Esophagus muscularis mucosa (tissue), 4 donors: ENCODE data around the gene SAC3D1. TPM values are rescaled to one million over a fixed set of nuclear protein-coding genes. Genes with fewer than 3 reads are reported as not detected.

Source experiments
- DNase-seq: peaks from one replicate; pipeline ENCODE4 v3.0.0-alpha.2; 2017; ENCODE audit errors: extremely low spot score
- H3K27ac ChIP-seq, 4 donors: fragments of 200-600 bp; sonication (generic); replicated peaks in 1 of 4; 1 replicate in 3 of 4; 2 replicates in 1 of 4; pipeline ENCODE4 v1.5.1; 2016 to 2019; ENCODE audit warnings: mild to moderate bottlenecking in 1 of 4
- H3K27me3 ChIP-seq, 4 donors: fragments of 200-600 bp; sonication (generic); one replicate each; pipeline versions ENCODE4 v1.5.1 to v1.6.0; 2016 to 2019
- H3K36me3 ChIP-seq, 4 donors: fragments of 200-600 bp; sonication (generic); one replicate each; pipeline ENCODE4 v1.5.1; 2016 to 2019
- H3K4me1 ChIP-seq, 4 donors: fragments of 200-600 bp; sonication (generic); one replicate each; pipeline ENCODE4 v1.5.1; 2016 to 2019
- H3K4me3 ChIP-seq, 4 donors: fragments of 200-600 bp; sonication (generic); 1 replicate in 2 of 4; 2 replicates in 2 of 4; pipeline ENCODE4 v1.5.1; 2016 to 2019; ENCODE audit warnings: mild to moderate bottlenecking in 4 of 4, moderate library complexity in 1 of 4
- H3K9me3 ChIP-seq, 4 donors: fragments of 200-600 bp; sonication (generic); 1 replicate in 3 of 4; 2 replicates in 1 of 4; pipeline ENCODE4 v1.5.1; 2016 to 2019
- CTCF ChIP-seq, 3 experiments: fragments of 200-600 bp in 2 of 3; fragments of 450-650 bp in 1 of 3; sonication (generic) in 2 of 3; IDR thresholded peaks; one replicate each; pipeline ENCODE4 v1.5.1; 2017 to 2019; ENCODE audit warnings: antibody characterized with exemption in 3 of 3, mild to moderate bottlenecking in 2 of 3, moderate library complexity in 1 of 3
- EP300 ChIP-seq: sonication (generic); formaldehyde crosslinking; IDR thresholded peaks from one replicate; pipeline ENCODE4 v1.6.1; 2017; ENCODE audit warnings: antibody characterized with exemption
- POLR2A ChIP-seq: fragments of 450-650 bp; IDR thresholded peaks from one replicate; pipeline ENCODE4 v1.6.1; 2017; ENCODE audit warnings: antibody characterized with exemption, moderate library complexity, mild to moderate bottlenecking, low read depth
- POLR2AphosphoS5 ChIP-seq, 2 donors: sonication (generic); formaldehyde crosslinking; IDR thresholded peaks; one replicate each; pipeline ENCODE4 v1.6.1; 2017; ENCODE audit warnings: antibody characterized with exemption in 2 of 2
- WGBS: methylation state at CpG from one replicate; pipeline ENCODE4 v1.1.5; 2018; 5-methylcytosine and 5-hydroxymethylcytosine counted together
- intact Hi-C: fragments of 100-400 bp; cut with DNase I; formaldehyde crosslinking; loops from one replicate; pipeline ENCODE4 v1.15.1; 2023
- total RNA-seq, 4 donors: library from RNA; depleted of rRNA; stranded (reverse); fragments of >200 nt; gene quantifications; one replicate each; pipeline versions ENCODE4 v1.1.0 to v1.2.1, GENCODE V29; 2016

SAC3D1 gene
- total RNA-seq, 4 donors from 2014 or later, result 9.6 to 21.8 (median 13.1) TPM

GRCh38 chr11:65067446-65067845, 26.4 kb downstream of the SAC3D1 start:
- no peak for DNase-seq
- no peak overlapping the region for H3K4me3 ChIP-seq
- WGBS, result 73% methylated on average over 2 of the region's 10 CpGs
- no peaks in the 10 kb centered on the region for H3K27me3 ChIP-seq
- H3K27ac ChIP-seq, result no peak overlapping the region
- H3K9me3 ChIP-seq, result no peaks in the 10 kb centered on the region
- no peaks in the 10 kb centered on the region for H3K4me1 ChIP-seq
- no peaks in the 10 kb centered on the region for H3K36me3 ChIP-seq
- TF ChIP-seq POLR2AphosphoS5 (IDR thresholded peaks at IDR 0.05) (no peak), CTCF (IDR thresholded peaks at IDR 0.05) (no peak), EP300 (no peak), POLR2A (no peak)
- intact Hi-C loops, result loop anchor here (10.0 kb wide), 1 partner anchor 687 kb away; no protein-coding TSS in a partner anchor

GRCh38 chr11:65069217-65069616, 28.2 kb downstream of the SAC3D1 start:
- no peaks in the 10 kb centered on the region for H3K9me3 ChIP-seq
- 76% methylated on average over 6 of the region's 9 CpGs for WGBS

GRCh38 chr11:65071907-65072630, 31.1 kb downstream of the SAC3D1 start:
- Histone ChIP-seq H3K4me3 (no peak overlapping the region), H3K9me3 (no peaks in the 10 kb centered on the region), H3K27ac (no peak overlapping the region), H3K4me1 (no peaks in the 10 kb centered on the region), H3K27me3 (no peaks in the 10 kb centered on the region), H3K36me3 (no peaks in the 10 kb centered on the region)
- WGBS, result 71% methylated on average over 4 of the region's 4 CpGs
- no peak for TF ChIP-seq POLR2A
- TF ChIP-seq EP300, result no peak
- TF ChIP-seq CTCF (IDR thresholded peaks at IDR 0.05), result no peak
- no peak for TF ChIP-seq POLR2AphosphoS5 (IDR thresholded peaks at IDR 0.05)
- no peak for DNase-seq
- intact Hi-C loops, result no loop called here

More at GRCh38 chr11:65069217-65069616, 28.2 kb downstream of the SAC3D1 start:
- no peak for DNase-seq
- no peak overlapping the region for H3K27ac ChIP-seq
- no peak overlapping the region for H3K4me3 ChIP-seq
- TF ChIP-seq POLR2A (no peak), CTCF (IDR thresholded peaks at IDR 0.05) (no peak), POLR2AphosphoS5 (IDR thresholded peaks at IDR 0.05) (no peak), EP300 (no peak)
- no peaks in the 10 kb centered on the region for H3K27me3 ChIP-seq
- no peaks in the 10 kb centered on the region for H3K36me3 ChIP-seq
- intact Hi-C loops, result loop anchor here (10.0 kb wide), 1 partner anchor 686 kb away; no protein-coding TSS in a partner anchor
- no peaks in the 10 kb centered on the region for H3K4me1 ChIP-seq

GRCh38 chr11:65072631-65072966, 31.6 kb downstream of the SAC3D1 start:
- no peak for DNase-seq
- Histone ChIP-seq H3K27ac (no peak overlapping the region), H3K9me3 (no peaks in the 10 kb centered on the region), H3K4me1 (no peaks in the 10 kb centered on the region), H3K27me3 (no peaks in the 10 kb centered on the region), H3K4me3 (no peak overlapping the region), H3K36me3 (no peaks in the 10 kb centered on the region)
- TF ChIP-seq POLR2AphosphoS5 (IDR thresholded peaks at IDR 0.05) (no peak), POLR2A (no peak), EP300 (no peak), CTCF (IDR thresholded peaks at IDR 0.05) (no peak)
- intact Hi-C loops, result no loop called here
- WGBS, result 50% methylated on average over 1 of the region's 1 CpG

- WGBS, result 100% methylated on average over 1 of the region's 4 CpGs
- no peaks in the 10 kb centered on the region for H3K27me3 ChIP-seq
- H3K4me1 ChIP-seq, result no peaks in the 10 kb centered on the region
- intact Hi-C loops, result no loop called here
- H3K36me3 ChIP-seq, result no peaks in the 10 kb centered on the region
- TF ChIP-seq POLR2A, result no peak
- no peak for TF ChIP-seq POLR2AphosphoS5 (IDR thresholded peaks at IDR 0.05)
- TF ChIP-seq EP300, result no peak
- no peak for TF ChIP-seq CTCF (IDR thresholded peaks at IDR 0.05)
- no peaks in the 10 kb centered on the region for H3K9me3 ChIP-seq
- no peak overlapping the region for H3K27ac ChIP-seq
- no peak for DNase-seq
- no peak overlapping the region for H3K4me3 ChIP-seq
These were observed 36.4 kb downstream of the SAC3D1 start for GRCh38 chr11:65077451-65077850.
